ENCODE measurements around the gene PAM.

GRCh38 chr5:102796009-102796408 is 40.9 kb downstream of the PAM start:
- TF ChIP-seq, protein P1, sequence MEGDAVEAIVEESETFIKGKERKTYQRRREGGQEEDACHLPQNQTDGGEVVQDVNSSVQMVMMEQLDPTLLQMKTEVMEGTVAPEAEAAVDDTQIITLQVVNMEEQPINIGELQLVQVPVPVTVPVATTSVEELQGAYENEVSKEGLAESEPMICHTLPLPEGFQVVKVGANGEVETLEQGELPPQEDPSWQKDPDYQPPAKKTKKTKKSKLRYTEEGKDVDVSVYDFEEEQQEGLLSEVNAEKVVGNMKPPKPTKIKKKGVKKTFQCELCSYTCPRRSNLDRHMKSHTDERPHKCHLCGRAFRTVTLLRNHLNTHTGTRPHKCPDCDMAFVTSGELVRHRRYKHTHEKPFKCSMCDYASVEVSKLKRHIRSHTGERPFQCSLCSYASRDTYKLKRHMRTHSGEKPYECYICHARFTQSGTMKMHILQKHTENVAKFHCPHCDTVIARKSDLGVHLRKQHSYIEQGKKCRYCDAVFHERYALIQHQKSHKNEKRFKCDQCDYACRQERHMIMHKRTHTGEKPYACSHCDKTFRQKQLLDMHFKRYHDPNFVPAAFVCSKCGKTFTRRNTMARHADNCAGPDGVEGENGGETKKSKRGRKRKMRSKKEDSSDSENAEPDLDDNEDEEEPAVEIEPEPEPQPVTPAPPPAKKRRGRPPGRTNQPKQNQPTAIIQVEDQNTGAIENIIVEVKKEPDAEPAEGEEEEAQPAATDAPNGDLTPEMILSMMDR (IDR thresholded peaks at IDR 0.05; ENCODE audit: low read length): no peak
- no peak for TF ChIP-seq EZH2 (optimal IDR thresholded peaks at IDR 0.05; ENCODE audit: low read depth, low read length)
- no peak for TF ChIP-seq EZH2phosphoT487 (IDR thresholded peaks at IDR 0.05; ENCODE audit: low read length)

Measured in MM.1S (cell line).